Spinal cord (tissue), 10 donors: ENCODE data around the gene ESR1. TPM values are rescaled to one million over a fixed set of nuclear protein-coding genes. Genes with fewer than 3 reads are reported as not detected.

ENCODE experiments used
- DNase-seq, 6 donors: peaks; one replicate each; pipeline versions ENCODE4 v3.0.0 to v3.0.0-alpha.2; 2013 to 2015; ENCODE audit warnings: low spot score in 6 of 6, low read depth in 4 of 6
- H3K27ac ChIP-seq: one replicate; pipeline ENCODE4 v1.5.1; 2013; ENCODE audit warnings: low read depth, low read length, control low read depth
- H3K27me3 ChIP-seq: one replicate; pipeline ENCODE4 v1.6.1; 2013; ENCODE audit warnings: low read length; ENCODE audit not compliant: control insufficient read depth, insufficient read depth
- H3K36me3 ChIP-seq: one replicate; pipeline ENCODE4 v1.6.1; 2013; ENCODE audit warnings: low read length; ENCODE audit not compliant: control insufficient read depth, insufficient read depth
- H3K4me1 ChIP-seq: one replicate; pipeline ENCODE4 v1.6.1; 2013; ENCODE audit warnings: low read length; ENCODE audit not compliant: control insufficient read depth, insufficient read depth
- H3K4me3 ChIP-seq: one replicate; pipeline ENCODE4 v1.5.1; 2013; ENCODE audit warnings: low read depth, low read length, control low read depth
- H3K9me3 ChIP-seq: one replicate; pipeline ENCODE4 v1.6.1; 2013; ENCODE audit warnings: low read length; ENCODE audit not compliant: control insufficient read depth, insufficient read depth
- WGBS: methylation state at CpG from one replicate; pipeline ENCODE4 v1.1.5; 2013; ENCODE audit warnings: missing lambda C conversion rate; ENCODE audit not compliant: insufficient coverage; 5-methylcytosine and 5-hydroxymethylcytosine counted together
- long read RNA-seq, 4 donors: transcript quantifications; one replicate each; lab custom pipeline, GENCODE V29; 2026
- polyA plus RNA-seq, 2 donors: library from polyadenylated mRNA; unstranded; fragments of 120-200 nt; gene quantifications; one replicate each; pipeline ENCODE4 v1.2.1, GENCODE V29; 2013; ENCODE audit not compliant: insufficient read length in 2 of 2
- total RNA-seq, 2 donors: library from RNA; depleted of rRNA in 1 of 2; stranded (reverse); fragments of 120-200 nt in 1 of 2; fragments of >200 nt in 1 of 2; gene quantifications; one replicate each; pipeline versions ENCODE4 v1.2.3 to v1.2.4, GENCODE V29; 2013 to 2014
- donor health status: healthy.

ESR1 gene
- under 1 TPM; 0.20 to 0.33 TPM for total RNA-seq
- polyA plus RNA-seq, result 1 to 10 TPM in 1 of 2 donors, under 1 TPM in 1; 0.95 to 1.6 TPM
- long read RNA-seq, donor 1, result 0 reads
- long read RNA-seq, donor 2, result 0 reads
- long read RNA-seq, donor 3, result 0 reads
- long read RNA-seq, donor 4, partial matches to known transcripts, result 6 of 6 reads
- long read RNA-seq, donor 4, other reads (novel, unspliced or antisense), result 0 of 6 reads

GRCh38 chr6:151807513-151808370 is at the start of gene ESR1:
ESR1 (plus strand) TSS chr6:151807682; CDS start chr6:151807913, 231 bp downstream.
- H3K36me3 ChIP-seq, result no peaks in the 10 kb centered on the region
- H3K27me3 ChIP-seq, result peaks cover 57% of the 10 kb centered on the region
- peaks cover 28% of the 10 kb centered on the region for H3K4me1 ChIP-seq
- H3K4me3 ChIP-seq, result peak within 1 kb of the TSS; percentile 22
- under 1% methylated on average over 73 of the region's 73 CpGs for WGBS
- peak in 5 of 6 donors; percentile 24 to 81 (median 32) for DNase-seq
- no peaks in the 10 kb centered on the region for H3K9me3 ChIP-seq
- no peak within 1 kb of the TSS for H3K27ac ChIP-seq

- WGBS, result no CpG with 5 or more reads among the region's 7 CpGs
- H3K4me3 ChIP-seq, result no peak overlapping the region
- DNase-seq, result no peak
- peaks cover 4% of the 10 kb centered on the region for H3K4me1 ChIP-seq
- H3K9me3 ChIP-seq, result no peaks in the 10 kb centered on the region
- no peaks in the 10 kb centered on the region for H3K36me3 ChIP-seq
- no peak overlapping the region for H3K27ac ChIP-seq
- H3K27me3 ChIP-seq, result no peaks in the 10 kb centered on the region
Measured at GRCh38 chr6:151760486-151760885, 47.0 kb upstream of the ESR1 start.

- H3K27me3 ChIP-seq, result no peaks in the 10 kb centered on the region
- H3K36me3 ChIP-seq, result no peaks in the 10 kb centered on the region
- WGBS, result 67% methylated on average over 1 of the region's 4 CpGs
- H3K27ac ChIP-seq, result no peak overlapping the region
- DNase-seq, result no peak
- H3K4me3 ChIP-seq, result no peak overlapping the region
- H3K4me1 ChIP-seq, result peaks cover 4% of the 10 kb centered on the region
- H3K9me3 ChIP-seq, result no peaks in the 10 kb centered on the region
Measured at GRCh38 chr6:151761851-151762250, 45.6 kb upstream of the ESR1 start.

- H3K4me3 ChIP-seq, result no peak overlapping the region
- H3K27me3 ChIP-seq, result no peaks in the 10 kb centered on the region
Measured at GRCh38 chr6:151762817-151763216, 44.7 kb upstream of the ESR1 start.

GRCh38 chr6:151763303-151763702 is 44.2 kb upstream of the ESR1 start:
- WGBS, result 73% methylated on average over 6 of the region's 9 CpGs
- Histone ChIP-seq H3K9me3 (no peaks in the 10 kb centered on the region), H3K36me3 (no peaks in the 10 kb centered on the region), H3K4me3 (no peak overlapping the region), H3K27ac (no peak overlapping the region), H3K27me3 (no peaks in the 10 kb centered on the region), H3K4me1 (peaks cover 4% of the 10 kb centered on the region)
- no peak for DNase-seq

More at GRCh38 chr6:151762817-151763216, 44.7 kb upstream of the ESR1 start:
- H3K9me3 ChIP-seq, result no peaks in the 10 kb centered on the region
- no peaks in the 10 kb centered on the region for H3K36me3 ChIP-seq
- H3K4me1 ChIP-seq, result peaks cover 4% of the 10 kb centered on the region
- DNase-seq, result no peak
- 80% methylated on average over 1 of the region's 4 CpGs for whole genome bisulfite sequencing
- no peak overlapping the region for H3K27ac ChIP-seq

- H3K9me3 ChIP-seq, result no peaks in the 10 kb centered on the region
- no peak overlapping the region for H3K4me3 ChIP-seq
- peaks cover 4% of the 10 kb centered on the region for H3K4me1 ChIP-seq
- H3K27me3 ChIP-seq, result no peaks in the 10 kb centered on the region
- H3K27ac ChIP-seq, result no peak overlapping the region
- H3K36me3 ChIP-seq, result no peaks in the 10 kb centered on the region
- WGBS, result 23% methylated on average over 17 of the region's 20 CpGs
- DNase-seq, result peak in 5 of 6 donors; percentile 13 to 83 (median 17)
Measured at GRCh38 chr6:151763938-151764680, 43.4 kb upstream of the ESR1 start.

- Histone ChIP-seq H3K4me3 (no peak overlapping the region), H3K4me1 (peaks cover 4% of the 10 kb centered on the region), H3K27me3 (no peaks in the 10 kb centered on the region), H3K36me3 (no peaks in the 10 kb centered on the region), H3K9me3 (no peaks in the 10 kb centered on the region), H3K27ac (no peak overlapping the region)
- DNase-seq, result peak; percentile 50 to 92 (median 60)
- WGBS, result no CpG with 5 or more reads among the region's 2 CpGs
Measured at GRCh38 chr6:151765444-151765886, 42.0 kb upstream of the ESR1 start.

- H3K27me3 ChIP-seq, result no peaks in the 10 kb centered on the region
- H3K4me1 ChIP-seq, result no peaks in the 10 kb centered on the region
- no peak for DNase-seq
- H3K27ac ChIP-seq, result no peak overlapping the region
- no peaks in the 10 kb centered on the region for H3K36me3 ChIP-seq
- H3K4me3 ChIP-seq, result no peak overlapping the region
- WGBS, result no CpG with 5 or more reads among the region's 1 CpG
- H3K9me3 ChIP-seq, result no peaks in the 10 kb centered on the region
Measured at GRCh38 chr6:151772446-151772845, 35.0 kb upstream of the ESR1 start.

GRCh38 chr6:151773382-151773781 is 34.1 kb upstream of the ESR1 start:
- Histone ChIP-seq H3K27ac (no peak overlapping the region), H3K9me3 (no peaks in the 10 kb centered on the region), H3K4me1 (no peaks in the 10 kb centered on the region), H3K4me3 (no peak overlapping the region), H3K27me3 (no peaks in the 10 kb centered on the region), H3K36me3 (no peaks in the 10 kb centered on the region)
- no peak for DNase-seq
- 71% methylated on average over 3 of the region's 3 CpGs for WGBS
